GM19238 (cell line): Measurements from ENCODE around the gene SAFB2.

Experiments used
- DNase-seq: peaks from one replicate; pipeline ENCODE4 v3.0.0; 2011; ENCODE audit warnings: low spot score; ENCODE audit not compliant: insufficient read length

The SAFB2 gene

DNA sequence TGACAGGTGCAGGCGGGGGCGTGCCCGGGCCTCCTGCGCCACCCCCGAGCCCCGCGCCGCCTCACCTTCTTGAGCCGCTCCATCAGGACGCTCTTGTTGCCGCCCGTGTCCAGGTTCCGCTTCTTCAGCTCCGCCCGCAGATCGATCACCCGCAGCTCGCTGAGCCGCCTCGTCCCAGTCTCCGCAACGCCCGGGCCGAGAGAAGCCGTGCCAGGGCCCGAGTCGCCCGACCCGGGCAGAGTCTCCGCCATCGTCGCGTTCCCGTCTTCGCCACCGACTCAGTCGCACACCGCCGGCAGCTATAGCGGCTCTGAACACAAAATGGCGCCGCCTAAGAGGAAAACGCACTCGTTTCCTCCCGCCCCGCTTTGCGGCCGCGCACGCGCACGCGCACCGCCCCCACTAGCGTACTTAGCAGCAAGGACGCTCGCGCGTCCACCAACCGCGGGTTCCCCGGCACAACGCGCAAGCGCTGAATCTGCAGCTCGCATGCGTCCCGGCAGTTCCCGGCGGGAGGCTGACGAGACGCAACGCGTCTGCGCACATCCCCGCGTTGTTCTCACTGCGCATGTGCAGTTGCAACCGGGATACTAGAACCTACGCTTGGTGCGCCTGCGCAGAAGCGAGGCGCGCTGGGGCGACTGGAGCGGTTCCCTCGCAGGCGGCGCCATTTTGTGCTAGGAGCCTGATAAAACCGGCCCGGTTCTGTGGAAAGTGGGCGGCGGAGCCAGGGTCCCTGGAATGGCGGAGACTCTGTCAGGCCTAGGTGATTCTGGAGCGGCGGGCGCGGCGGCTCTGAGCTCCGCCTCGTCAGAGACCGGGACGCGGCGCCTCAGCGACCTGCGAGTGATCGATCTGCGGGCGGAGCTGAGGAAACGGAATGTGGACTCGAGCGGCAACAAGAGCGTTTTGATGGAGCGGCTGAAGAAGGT lies at the start of gene SAFB2, which contains the start of gene SAFB:
TSS of gene SAFB2 (minus strand) at position 312 of the 932 bp plus-strand sequence. CDS start at position 251, 61 bp downstream.
TSS of gene SAFB (plus strand) at position 619 of the 932 bp plus-strand sequence. CDS start at position 742, 123 bp downstream.
- DNase-seq: peak; percentile 91

DNA sequence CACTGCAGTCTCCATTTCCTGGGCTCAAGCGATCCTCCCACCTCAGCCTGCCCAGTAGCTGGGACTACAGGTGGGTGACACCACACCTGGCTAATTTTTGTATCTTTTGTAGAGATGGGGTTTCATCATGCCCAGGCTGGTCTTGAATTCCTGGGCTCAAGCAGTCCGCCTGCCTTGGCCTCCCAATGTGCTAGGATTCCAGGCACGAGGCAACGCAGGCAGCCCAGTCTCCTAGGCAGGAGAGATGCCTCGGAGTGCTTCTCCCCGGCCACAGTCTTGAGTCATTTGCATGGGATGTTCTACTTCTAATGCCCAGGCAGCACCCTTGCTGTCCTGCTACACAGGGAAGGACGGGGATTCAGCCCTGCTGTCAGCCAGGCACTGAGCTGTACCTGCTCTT lies 49.0 kb upstream of the SAFB2 start:
- DNase-seq: no peak

DNA sequence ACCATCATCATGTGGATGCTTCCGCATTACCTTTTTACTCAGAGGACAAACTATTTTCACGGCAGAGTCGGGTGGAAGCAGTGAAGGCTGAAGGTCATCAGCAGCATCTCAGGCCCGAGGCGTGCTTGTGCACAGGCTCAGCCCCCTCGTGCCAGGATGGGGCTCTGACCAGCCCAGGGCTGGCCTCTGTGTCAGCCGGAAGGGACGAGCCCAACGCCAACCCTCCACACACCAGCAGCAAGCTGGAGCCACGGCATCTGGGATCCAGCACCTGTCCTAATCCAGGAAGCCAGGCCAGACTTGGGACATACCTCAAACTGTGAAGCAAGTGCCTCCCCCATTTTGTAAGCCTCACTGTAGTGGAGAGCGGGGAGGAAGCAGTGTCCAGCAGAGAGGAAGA lies 46.6 kb upstream of the SAFB2 start:
- DNase-seq: no peak

DNA sequence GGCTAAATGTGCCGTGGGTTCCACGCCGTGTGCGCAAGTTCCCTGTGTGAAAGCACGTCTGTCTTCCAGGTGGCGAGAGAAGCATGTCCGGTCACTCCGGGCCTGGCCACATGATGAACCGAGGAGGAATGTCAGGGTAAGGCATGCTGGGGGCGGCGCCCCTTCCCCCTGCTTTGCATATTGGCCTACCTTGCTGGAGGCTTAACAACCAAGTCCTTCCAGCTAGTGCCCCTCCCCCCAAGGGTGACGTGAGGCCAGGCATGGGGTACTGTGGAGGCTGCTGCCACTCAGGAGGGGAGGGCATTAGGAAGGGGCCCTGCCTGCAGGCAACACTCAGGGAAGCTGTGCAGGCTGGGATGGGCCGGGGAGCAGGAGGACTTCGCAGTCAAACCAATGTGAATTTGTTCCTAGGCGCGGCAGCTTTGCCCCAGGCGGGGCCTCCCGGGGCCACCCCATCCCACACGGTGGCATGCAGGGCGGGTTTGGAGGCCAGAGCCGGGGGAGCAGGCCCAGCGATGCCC lies 45.2 kb upstream of the SAFB2 start:
- no peak for DNase-seq

DNA sequence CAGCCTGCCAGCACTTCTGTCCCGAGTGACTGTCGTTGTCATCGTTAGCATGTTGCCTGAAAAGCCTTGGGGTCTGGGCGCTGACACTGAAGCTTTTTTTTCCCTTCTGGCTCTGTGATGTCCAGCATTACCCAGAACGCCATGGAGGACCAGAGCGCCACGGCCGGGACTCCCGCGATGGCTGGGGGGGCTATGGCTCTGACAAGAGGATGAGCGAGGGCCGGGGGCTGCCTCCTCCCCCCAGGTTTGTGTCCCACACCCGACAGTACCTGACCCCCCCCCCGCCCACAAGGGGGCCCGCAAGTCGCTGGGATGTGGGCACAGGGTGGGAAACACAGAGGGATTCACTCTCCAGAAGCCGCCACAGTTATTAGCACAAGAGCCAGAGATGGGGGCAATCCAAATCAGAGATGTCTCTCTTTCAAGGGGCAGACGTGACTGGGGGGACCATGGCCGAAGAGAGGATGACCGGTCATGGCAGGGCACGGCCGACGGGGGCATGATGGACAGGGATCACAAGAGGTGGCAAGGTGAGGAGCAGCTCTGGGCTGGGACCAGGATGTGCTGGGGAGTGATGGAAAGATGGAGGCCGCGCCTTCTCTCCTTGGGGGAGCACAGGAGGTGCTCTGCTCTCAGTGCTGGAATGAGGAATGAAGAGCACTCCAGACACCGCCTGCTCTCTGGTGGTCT lies 44.5 kb upstream of the SAFB2 start:
- no peak for DNase-seq

DNA sequence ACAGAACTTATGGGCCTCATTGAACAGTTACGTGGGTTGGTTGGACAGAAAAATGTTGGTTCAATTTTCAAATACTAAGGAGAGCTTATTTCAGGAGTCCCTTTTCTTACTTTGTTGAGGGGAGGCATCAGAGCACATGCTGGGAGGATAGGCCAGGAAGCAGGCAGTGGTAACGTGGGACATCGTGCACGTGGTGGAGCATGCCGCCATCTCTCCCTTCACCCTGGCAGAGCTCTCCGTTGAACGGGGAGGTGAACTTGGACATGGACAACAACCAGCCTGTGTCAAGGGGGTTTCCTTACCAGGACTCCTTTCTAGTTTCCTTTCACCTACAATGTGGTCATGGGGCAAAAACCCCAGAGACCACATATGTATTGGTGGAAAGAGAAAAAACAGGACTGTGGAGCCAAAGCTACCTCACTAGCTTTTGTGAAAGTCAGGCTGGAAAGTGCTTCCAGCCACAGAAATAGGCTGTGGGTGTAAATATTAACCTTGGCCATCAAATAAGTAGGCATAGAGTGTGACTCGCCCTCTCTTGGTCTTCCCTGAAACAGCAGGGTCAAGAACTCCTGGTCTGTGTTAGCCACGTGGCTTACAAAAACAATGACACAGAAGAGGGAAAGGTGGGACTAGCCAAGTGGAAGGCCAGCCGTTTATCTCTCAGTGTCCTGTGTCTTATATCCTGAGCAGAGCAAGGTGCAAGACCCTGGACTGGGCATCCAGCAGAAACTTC lies 43.4 kb upstream of the SAFB2 start:
- DNase-seq: no peak

DNA sequence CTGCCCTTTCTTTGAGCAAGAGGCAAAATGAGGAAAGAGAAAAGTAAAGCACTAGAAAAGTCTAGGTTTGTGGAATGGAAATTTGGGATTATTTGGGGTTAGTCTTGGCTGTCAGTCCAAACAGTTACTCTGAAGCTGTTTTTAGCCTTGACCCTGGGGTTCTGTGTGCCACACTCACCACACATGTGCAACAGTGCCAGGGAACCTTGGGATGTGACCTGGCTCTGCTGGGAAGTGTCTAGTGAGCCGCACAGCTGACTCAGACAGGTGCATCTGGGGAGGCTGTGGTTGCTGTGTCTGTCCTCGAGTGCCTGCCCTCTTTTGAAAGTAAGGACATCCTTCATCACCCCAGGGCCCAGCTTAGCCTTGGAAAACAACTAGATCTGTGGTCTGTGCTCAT lies 41.9 kb upstream of the SAFB2 start:
- DNase-seq: no peak

DNA sequence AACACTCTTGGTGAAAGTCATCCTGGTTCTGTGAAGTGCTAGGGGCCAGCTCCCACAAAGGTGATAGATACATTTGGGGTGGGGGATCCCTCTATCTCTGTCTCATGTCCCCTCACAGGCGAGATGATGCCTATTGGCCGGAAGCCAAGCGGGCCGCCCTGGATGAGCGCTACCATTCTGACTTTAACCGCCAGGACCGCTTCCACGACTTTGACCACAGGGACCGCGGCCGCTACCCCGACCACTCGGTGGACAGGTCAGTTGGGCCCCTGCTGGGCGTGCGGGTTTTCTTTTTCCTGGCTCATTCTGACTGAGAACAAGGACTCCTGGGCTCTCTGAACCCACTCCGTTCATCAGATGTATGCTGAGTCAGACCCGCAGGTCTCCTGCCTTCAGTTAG lies 41.3 kb upstream of the SAFB2 start:
- DNase-seq: no peak

DNA sequence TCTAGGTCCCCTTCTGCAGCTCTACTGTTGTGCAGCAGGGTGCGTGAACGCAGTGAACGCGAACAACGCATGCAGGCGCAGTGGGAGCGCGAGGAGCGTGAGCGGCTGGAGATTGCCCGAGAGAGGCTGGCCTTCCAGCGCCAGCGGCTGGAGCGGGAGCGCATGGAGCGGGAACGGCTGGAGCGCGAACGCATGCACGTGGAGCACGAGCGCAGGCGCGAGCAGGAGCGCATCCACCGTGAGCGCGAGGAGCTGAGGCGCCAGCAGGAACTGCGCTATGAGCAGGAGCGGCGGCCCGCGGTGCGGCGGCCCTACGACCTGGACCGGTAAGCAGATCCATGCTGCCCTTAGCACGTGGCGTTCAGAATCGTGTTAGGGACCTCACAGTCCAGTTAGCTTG lies 38.9 kb upstream of the SAFB2 start:
- no peak for DNase-seq

DNA sequence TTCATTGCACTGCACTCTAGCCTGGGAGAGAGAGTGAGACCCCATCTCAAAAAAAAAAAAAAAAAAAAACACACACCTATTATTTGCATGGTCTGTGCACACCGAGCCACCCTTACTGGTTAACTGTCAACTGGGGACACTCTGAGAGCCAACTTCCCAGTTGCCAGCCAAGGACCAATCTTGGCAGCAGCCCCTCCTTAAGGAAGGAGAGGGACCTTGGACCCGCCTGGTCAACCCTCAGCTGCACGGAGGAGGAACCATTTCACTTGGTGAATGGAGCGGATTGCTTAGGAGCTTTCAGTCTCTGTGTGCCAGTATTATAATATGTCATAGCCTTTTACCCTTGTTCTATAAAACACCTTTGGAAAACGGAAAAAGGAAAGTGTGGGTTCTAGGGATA lies 32.8 kb upstream of the SAFB2 start:
- no peak for DNase-seq

DNA sequence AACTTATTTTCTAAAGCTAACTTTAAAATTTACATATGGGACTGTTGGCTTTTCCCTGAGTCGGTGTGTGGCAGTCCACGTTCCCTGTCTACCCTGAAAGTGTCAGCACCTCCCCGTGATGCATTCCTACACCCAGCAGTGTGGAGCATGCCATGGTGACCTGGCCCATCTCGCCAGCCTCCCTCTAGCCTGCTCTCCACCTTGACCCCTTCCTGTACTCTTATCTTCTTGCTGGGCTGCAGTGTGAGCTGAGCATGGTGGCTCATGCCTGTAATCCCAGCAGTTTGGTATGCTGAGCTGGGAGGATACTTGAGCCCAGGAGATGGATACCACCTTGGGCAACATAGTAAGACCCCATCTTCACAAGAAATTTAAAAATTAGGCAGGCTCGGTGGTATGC lies 32.4 kb upstream of the SAFB2 start:
- no peak for DNase-seq

DNA sequence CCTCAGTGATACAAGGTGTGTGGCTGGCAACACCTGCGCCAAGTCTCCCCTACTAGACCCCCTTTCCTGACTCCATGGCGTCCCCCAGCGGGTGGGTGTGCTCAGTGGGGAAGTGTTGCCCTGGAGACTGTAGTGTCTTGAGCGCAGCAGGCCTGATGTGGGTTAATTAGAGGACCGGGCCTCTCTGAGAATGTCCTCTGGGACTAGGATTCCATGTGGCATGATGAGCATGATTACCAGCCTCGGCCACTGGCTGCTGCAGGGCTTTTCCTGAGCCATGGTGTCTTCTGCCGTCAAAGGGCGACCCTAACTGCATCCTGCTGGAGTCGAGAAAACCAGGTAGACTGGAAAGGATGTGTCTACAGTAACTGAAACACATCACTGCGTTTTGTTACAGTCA lies 29.7 kb upstream of the SAFB2 start:
- no peak for DNase-seq

DNA sequence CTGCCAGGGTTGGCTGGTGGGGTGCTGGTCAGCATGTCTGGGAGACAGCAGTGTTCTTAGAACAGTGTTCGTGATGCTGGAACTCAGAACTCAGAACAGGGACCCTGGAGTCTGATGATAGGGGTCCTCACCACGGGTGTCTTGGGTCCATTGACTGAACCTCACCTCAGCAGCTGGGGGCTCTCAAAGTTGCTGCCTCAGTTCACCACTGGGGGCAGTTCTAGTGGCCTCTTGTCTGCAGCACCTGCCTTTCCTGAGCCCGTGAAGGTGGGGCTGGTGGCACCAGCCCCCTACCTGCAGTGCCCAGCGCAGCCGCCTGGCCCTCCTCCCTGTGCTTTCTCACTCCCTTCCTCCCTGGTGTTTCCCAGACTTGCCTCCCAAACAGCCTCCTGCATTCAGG lies 28.8 kb upstream of the SAFB2 start:
- DNase-seq: no peak

DNA sequence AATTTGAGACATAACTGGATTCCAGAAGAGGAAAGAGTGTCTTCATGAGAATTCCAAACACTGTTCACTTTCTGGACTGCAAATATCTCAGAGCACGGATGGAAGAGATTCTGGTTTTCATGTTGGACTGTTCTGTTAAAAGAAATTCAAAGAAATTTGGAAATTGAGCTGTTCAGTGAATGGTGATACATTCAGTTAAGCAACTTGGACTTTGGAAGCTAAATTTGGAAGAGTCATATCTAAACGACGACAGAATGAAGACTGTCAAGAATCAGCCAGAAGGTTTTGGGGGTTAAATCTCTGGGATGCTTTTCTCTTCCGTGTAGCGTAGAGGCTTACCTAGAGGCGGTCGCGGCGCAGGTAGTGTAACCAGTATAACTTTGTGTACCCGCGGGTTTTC lies 25.9 kb upstream of the SAFB2 start:
- no peak for DNase-seq

DNA sequence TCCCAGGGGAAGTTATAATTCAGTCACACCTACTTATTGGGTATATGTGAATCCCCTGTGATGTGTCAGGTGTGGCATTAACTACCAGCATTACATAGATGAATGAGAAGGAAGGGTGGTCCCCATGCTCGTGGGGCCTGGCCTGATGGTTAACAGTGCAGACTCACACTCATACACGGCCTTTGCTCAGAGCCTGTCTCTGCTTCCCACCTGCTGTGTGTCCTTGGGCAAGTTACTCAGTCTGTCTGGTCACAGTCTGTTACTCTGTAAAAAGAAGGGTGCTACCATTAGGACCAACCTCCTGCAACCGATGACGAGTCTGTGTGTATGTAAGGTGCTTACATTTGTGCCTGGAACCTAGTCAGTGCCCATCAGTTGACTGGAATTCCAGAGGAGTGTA lies 24.1 kb upstream of the SAFB2 start:
- no peak for DNase-seq

DNA sequence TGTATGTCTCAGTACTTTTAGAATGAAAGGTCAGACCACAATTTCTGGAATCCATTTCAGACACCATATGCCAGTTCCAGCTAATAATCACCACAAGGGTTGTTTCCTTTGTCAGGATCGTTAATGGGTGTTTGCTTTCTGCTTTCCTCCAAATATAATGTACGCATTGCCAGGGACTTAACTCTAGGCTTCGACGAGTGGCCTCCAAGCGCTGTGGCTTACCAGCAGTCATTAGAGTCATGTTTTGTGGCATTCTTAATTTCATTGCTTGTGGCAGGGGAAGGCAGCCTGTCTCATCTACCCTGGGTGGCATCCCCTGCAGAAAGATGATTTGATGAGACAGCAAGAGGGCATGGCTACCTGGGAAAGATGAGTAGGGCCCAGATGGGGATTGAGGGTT lies 22.8 kb upstream of the SAFB2 start:
- DNase-seq: no peak

DNA sequence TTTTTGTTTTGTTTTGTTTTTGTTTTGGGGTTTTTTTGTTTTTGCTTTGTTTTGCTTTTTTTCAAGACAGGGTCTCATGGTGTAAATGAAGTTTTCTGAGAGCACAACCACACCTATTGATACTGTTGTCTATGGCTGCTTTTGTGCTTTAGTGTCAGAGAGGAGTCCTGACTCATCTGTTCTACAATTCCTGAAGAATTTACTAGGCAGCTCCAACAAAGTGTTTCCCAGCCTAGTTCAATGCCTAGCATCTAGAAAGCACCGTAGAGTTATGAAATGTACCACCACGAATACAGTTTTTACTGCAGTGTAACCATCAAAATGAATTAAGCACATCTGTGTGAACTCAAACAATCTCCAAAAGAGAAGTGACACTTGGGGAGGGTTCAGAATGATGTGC lies 21.5 kb upstream of the SAFB2 start:
- no peak for DNase-seq

DNA sequence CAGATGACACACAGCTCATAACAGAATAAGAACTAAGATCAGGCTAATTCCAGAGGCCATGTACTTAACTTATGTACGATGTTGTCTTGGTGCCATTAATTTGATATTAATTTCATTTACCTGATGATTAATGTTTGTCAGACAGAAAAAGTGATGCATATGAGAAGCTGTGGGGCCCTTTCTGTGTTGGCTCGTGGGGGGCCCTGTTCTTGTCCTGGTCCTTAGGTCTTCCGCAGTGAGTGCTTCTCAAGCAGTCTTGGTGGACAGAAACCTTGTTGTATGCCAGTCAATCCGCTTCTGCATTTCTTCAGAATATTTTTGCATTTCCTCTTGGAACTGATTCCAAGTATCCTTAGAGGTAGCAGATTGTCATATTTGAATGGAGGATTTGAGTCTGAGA lies 20.5 kb upstream of the SAFB2 start:
- no peak for DNase-seq

DNA sequence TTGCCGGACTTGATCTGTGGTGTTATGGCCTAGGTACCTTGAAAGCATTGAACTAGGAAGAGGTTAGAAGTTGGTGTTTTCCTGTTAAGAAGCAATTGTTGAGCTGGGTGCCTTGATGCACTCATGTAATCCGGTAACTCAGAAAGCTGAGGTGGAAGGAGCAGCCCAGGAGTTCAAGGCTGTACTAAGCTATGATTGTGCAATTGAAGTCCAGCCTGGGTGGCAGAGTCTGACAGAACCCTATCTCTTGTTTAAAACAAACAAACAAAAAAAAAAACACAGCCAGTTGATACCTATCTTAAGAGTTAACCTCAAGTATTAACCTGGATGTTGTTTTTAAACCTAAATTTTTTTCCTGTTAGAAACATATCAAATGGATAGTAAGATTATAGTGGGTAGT lies 19.6 kb upstream of the SAFB2 start:
- DNase-seq: no peak

DNA sequence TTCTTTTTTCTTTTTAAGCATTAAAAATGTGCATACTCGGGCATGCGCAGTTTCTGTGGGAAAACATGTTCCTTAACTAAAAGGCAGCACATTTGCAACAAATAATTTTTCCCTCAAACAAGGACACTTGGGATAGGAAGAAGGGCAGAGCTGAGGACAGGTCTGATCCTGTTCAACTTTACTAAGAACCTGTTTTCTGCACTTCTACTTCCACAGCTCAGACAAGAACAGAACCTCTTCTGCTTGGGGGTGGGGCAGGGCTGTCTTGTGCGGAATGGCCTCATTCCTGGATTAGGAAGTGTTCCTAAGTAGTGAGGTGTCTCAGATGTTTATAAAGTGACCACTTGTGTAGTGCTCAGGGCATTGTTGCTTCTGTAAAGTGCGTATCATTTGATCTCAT lies 18.6 kb upstream of the SAFB2 start:
- DNase-seq: no peak

DNA sequence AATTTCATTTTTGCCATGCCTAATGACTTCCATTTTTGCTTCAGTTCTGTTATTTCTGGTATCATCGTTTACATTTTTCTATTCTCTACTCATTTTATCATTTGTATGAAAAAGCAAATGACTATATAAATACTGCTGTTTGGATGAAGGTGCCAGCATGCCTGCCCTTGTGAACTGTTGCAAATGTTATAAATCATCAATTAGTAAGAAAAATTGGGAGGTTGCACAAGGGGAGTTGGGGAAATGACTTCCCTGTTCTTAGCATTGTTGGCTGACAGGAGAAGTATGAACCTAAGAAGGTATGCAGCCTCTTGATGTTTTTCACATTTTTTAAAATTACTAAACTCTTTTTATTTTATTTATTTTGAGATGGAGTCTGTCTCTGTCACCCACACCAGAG lies 15.4 kb upstream of the SAFB2 start:
- DNase-seq: no peak

DNA sequence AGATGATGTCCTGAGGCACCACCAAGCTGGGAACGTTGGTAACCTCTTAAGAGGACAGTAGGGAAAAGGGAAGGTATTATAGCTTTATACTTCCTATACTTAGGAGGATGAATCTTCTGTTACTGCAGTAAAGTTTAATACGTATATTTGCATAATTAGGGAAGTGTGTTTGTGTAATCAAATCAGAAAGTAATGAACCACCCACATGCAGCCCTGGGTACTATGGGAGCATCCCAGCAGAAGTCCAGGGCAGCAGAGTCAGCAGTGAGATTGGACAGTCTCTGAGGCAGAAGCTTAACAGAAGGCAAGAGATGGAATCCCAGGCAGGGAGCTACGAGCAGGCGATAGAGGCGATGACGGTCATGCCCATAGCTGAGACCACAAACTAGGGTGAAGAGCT lies 12.9 kb upstream of the SAFB2 start:
- no peak for DNase-seq
